ENCODE results near the gene NKX1-1.
"Not testable (repeated sequence)": the region's sequence is repeated elsewhere in the genome, so short reads cannot be mapped to it uniquely, and the experiment has no call there.

The NKX1-1 gene

DNA sequence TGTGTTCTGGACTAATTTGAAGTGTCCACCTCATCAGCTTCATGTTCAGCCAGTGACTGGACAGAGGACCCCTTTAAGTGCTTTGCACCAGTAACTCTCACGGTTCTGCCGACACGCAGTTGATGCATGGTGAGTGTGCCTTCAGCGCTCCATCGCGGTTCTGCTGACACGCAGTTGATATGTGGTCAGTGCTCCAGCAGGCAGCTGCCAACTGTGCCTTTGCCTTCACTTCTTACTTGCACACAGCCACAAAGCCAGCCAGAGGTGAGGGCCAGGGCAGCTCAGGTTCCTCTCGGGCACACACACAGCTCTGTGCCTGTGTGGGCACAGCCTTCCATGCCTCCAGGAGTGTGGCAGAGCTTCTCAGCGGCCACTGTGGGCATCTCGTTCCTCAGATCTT, 12.4 kb downstream of the NKX1-1 start:
- H3K36me3 ChIP-seq: no peaks in the 10 kb centered on the region
- peaks cover 2% of the 10 kb centered on the region; the same call in 1 of the 2 replicates for H3K9me3 ChIP-seq
- no peaks in the 10 kb centered on the region for H3K27me3 ChIP-seq
- H3K4me1 ChIP-seq: no peaks in the 10 kb centered on the region
- TF ChIP-seq, protein P1, sequence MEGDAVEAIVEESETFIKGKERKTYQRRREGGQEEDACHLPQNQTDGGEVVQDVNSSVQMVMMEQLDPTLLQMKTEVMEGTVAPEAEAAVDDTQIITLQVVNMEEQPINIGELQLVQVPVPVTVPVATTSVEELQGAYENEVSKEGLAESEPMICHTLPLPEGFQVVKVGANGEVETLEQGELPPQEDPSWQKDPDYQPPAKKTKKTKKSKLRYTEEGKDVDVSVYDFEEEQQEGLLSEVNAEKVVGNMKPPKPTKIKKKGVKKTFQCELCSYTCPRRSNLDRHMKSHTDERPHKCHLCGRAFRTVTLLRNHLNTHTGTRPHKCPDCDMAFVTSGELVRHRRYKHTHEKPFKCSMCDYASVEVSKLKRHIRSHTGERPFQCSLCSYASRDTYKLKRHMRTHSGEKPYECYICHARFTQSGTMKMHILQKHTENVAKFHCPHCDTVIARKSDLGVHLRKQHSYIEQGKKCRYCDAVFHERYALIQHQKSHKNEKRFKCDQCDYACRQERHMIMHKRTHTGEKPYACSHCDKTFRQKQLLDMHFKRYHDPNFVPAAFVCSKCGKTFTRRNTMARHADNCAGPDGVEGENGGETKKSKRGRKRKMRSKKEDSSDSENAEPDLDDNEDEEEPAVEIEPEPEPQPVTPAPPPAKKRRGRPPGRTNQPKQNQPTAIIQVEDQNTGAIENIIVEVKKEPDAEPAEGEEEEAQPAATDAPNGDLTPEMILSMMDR (IDR thresholded peaks at IDR 0.05; ENCODE audit: low read depth, low read length): no peak
- H3K4me3 ChIP-seq (ENCODE audit: low read depth, low read length): no peak overlapping the region
- DNase-seq: no peak

DNA sequence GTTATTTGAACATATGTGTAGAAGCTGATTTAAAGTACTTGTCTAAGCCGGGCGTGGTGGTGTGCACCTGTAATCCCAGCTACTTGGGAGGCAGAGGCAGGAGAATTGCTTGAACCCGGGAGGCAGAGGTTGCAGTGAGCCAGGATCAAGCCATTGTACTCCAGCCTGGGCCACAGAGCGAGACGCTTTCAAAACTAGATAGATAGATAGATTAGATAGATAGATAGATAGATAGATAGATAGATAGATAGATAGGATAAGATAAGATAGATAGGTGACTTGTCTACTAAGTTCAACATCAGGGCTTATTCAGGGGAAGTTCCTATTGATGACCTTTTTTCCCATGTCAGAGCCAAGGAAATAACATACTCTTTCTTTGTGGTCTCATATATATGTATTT, 12.9 kb downstream of the NKX1-1 start:
- H3K9me3 ChIP-seq; H3K27me3 ChIP-seq; H3K36me3 ChIP-seq; H3K4me1 ChIP-seq; H3K4me3 ChIP-seq (ENCODE audit: low read depth, low read length); DNase-seq: not testable (repeated sequence)

DNA sequence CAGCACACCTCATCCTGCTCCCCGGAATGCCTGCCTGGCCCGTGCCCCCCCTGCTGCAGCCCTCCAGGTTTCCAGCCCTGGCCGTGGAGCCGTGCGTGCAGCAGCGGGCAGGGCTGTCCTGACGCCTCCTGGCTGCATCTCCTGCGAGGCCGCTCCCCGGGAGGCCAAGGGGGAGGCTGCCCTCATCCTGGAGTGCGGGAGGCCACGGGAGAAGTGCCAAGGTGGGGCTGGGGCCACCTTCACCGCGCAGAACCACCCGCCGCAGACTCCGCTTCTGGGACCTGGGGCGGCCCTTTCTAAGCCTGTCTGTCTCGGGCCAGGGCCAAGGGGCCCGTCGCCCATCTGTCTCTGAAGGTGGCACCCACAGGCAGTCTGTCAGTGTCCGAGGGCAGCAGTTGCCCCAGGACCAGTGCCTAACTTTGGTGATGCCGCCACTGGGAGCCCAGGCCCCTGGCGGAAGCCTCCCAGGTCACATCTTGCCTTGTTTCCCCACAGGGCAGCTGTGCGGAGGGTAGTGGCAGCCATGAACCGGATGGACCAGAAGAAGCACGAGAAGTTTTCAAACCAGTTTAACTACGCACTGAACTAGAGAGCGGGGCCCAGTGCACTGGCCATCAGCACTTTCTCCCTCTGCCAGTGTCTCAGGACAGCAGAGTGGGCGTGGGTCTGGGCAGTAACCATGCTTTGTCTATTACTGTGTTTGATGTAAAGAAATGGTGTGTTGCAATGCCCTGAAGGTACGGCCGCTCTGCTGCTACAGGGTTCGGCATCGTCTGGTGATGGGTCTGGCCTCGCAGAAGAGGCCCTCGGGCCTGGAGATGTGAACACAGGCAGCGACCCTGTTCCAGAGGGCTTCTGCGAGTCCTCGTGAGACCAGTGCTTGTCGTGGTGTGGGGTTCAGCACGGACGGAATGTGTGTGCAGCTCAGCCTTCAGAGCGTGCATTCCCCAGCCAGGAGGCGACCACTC, 20.6 kb downstream of the NKX1-1 start:
- no peaks in the 10 kb centered on the region for H3K4me1 ChIP-seq
- peak; percentile 4 for DNase-seq
- H3K27me3 ChIP-seq: no peaks in the 10 kb centered on the region
- H3K4me3 ChIP-seq (ENCODE audit: low read depth, low read length): no peak overlapping the region
- TF ChIP-seq, protein P1 (IDR thresholded peaks at IDR 0.05; ENCODE audit: low read depth, low read length): no peak
- H3K9me3 ChIP-seq: peaks cover 2% of the 10 kb centered on the region; the same call in 1 of the 2 replicates
- H3K36me3 ChIP-seq: no peaks in the 10 kb centered on the region

DNA sequence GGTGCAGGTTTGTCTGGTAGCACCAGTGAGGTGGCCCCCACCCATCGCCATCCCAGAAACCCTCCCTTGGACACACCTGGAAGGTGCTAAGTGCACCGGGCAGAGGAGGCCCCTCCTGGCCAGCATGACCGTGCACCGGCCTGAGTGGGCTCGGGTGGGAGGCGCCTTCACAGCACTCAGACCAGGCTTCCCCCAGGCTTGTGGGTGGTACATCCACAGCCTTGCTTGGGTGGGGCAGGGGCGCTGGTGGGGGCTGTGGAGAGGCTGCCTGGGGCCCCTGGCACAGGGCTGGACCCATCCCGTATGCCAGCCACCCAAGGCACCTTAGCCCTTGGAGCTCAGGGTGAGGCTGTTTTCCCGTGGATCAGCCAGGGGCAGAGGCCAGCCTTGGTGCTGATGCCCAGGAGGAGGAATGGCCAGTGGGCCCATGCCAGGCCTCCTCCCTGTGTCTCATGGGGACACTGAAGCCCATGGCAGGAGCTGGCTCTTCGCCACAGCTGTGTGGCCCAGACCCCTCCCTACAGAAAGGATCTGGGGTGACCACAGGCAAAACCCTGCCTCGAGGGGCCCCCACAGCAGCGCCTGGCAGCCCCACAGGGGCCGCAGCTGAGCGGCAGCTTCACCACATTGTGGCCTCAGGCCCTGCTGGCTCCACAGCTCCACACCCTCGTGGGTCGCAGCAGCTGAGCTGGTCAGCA, 21.4 kb downstream of the NKX1-1 start:
- TF ChIP-seq, protein P1 (IDR thresholded peaks at IDR 0.05; ENCODE audit: low read depth, low read length): no peak
- Histone ChIP-seq H3K9me3 (peaks cover 2% of the 10 kb centered on the region; the same call in 1 of the 2 replicates), H3K4me1 (no peaks in the 10 kb centered on the region), H3K27me3 (no peaks in the 10 kb centered on the region), H3K36me3 (no peaks in the 10 kb centered on the region), H3K4me3 (ENCODE audit: low read depth, low read length) (no peak overlapping the region)
- peak; percentile 5 for DNase-seq

DNA sequence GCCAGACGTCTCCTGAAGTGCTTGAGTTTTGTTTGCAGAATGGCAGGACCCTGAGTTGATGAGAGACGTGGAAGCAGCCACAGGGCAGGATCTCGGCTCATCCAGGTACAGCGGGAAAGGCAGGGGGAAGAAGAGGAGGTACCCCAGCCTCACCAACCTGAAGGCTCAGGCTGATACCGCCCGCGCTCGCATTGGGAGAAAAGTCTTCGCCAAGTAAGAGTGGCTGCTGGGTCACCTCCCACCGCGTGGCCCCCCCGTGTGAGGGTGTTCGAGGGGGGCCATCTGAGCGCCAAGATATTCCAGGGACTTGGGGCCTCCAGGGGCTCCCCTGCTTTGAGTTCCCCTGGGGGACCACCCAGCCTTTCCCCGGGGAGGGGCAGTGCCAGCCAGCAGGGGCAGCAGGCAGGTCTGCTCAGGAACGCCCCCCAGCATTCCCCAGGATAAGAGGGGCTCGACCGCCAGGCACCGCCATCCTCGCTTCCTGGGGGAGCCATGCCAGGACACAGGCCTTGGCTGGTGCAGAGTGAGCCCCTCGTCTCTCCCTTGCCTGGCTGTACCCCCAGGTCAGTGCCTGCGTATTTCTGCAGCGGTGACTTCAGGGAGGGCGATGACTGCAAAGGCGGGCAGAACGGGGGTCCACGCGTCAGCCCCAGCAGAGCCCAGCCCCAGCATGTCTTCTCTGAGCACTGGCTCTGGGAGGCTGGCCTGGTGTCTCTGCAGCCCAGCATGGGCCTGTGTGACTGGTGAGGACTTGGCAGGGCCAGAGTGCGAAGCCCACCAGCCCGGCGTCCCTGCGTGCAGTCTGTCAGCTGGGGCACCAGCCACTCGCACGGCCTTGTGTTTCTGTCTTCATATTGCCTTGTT, 22.3 kb downstream of the NKX1-1 start:
- Histone ChIP-seq H3K27me3 (no peaks in the 10 kb centered on the region), H3K36me3 (no peaks in the 10 kb centered on the region), H3K4me1 (no peaks in the 10 kb centered on the region), H3K9me3 (no peaks in the 10 kb centered on the region), H3K4me3 (ENCODE audit: low read depth, low read length) (no peak overlapping the region)
- DNase-seq: peak; percentile 3
- TF ChIP-seq, protein P1 (IDR thresholded peaks at IDR 0.05; ENCODE audit: low read depth, low read length): no peak
